Urinary bladder (tissue), 4 donors: ENCODE results near the gene FARS2. TPM values are rescaled to one million over a fixed set of nuclear protein-coding genes. Genes with fewer than 3 reads are reported as not detected.

Source experiments
- DNase-seq: peaks from one replicate; pipeline ENCODE4 v3.0.0-alpha.2; 2015; ENCODE audit errors: extremely low spot score
- H3K27ac ChIP-seq: one replicate; pipeline ENCODE4 v1.5.1; 2013; ENCODE audit warnings: low read depth, mild to moderate bottlenecking, moderate library complexity
- H3K36me3 ChIP-seq: one replicate; pipeline ENCODE4 v1.6.1; 2013; ENCODE audit warnings: mild to moderate bottlenecking, moderate library complexity; ENCODE audit not compliant: insufficient read depth
- H3K4me1 ChIP-seq: one replicate; pipeline ENCODE4 v1.6.1; 2013; ENCODE audit warnings: mild to moderate bottlenecking, moderate library complexity; ENCODE audit not compliant: insufficient read depth
- H3K4me3 ChIP-seq: one replicate; pipeline ENCODE4 v1.5.1; 2013; ENCODE audit warnings: low read depth, low read length
- WGBS: extraction: QIAGEN DNeasy Blood & Tissue Kit; methylation state at CpG from one replicate; pipeline ENCODE4 v1.1.7; 2013; 5-methylcytosine and 5-hydroxymethylcytosine counted together
- polyA plus RNA-seq: library from polyadenylated mRNA; stranded (reverse); fragments of 200-250 nt; gene quantifications from one replicate; pipeline ENCODE4 v1.2.3, GENCODE V29; 2013
- total RNA-seq: library from RNA; depleted of rRNA; stranded (reverse); fragments of >200 nt; gene quantifications from one replicate; pipeline ENCODE4 v1.2.3, GENCODE V29; 2014
- donor health status: healthy with polysubstance abuse.
- donor health status: healthy.

Gene FARS2
- total and polyA plus RNA-seq, 2 donors: 13.6 to 23.4 TPM

- Histone ChIP-seq H3K27ac (no peak overlapping the region), H3K4me1 (no peaks in the 10 kb centered on the region), H3K36me3 (no peaks in the 10 kb centered on the region), H3K4me3 (no peak overlapping the region)
- WGBS: 93% methylated on average over 6 of the region's 6 CpGs
- DNase-seq: no peak
Observed at GRCh38 chr6:5285081-5285480, 23.8 kb downstream of the FARS2 start.

- no peak for DNase-seq
- WGBS: 93% methylated on average over 5 of the region's 5 CpGs
- Histone ChIP-seq H3K27ac (no peak overlapping the region), H3K4me1 (no peaks in the 10 kb centered on the region), H3K36me3 (no peaks in the 10 kb centered on the region), H3K4me3 (no peak overlapping the region)
Observed at GRCh38 chr6:5285526-5285925, 24.2 kb downstream of the FARS2 start.

GRCh38 chr6:5286780-5287179 is 25.5 kb downstream of the FARS2 start:
- Histone ChIP-seq H3K4me1 (no peaks in the 10 kb centered on the region), H3K36me3 (no peaks in the 10 kb centered on the region), H3K4me3 (no peak overlapping the region), H3K27ac (no peak overlapping the region)
- WGBS: 91% methylated on average over 7 of the region's 7 CpGs
- DNase-seq: no peak

GRCh38 chr6:5287205-5287965 is 26.1 kb downstream of the FARS2 start:
- no peak overlapping the region for H3K4me3 ChIP-seq
- 63% methylated on average over 12 of the region's 12 CpGs for WGBS
- H3K36me3 ChIP-seq: no peaks in the 10 kb centered on the region
- no peaks in the 10 kb centered on the region for H3K4me1 ChIP-seq
- H3K27ac ChIP-seq: no peak overlapping the region
- no peak for DNase-seq

- peak overlapping the region; percentile 7 for H3K27ac ChIP-seq
- H3K36me3 ChIP-seq: no peaks in the 10 kb centered on the region
- no peak for DNase-seq
- no peak overlapping the region for H3K4me3 ChIP-seq
- WGBS: 74% methylated on average over 2 of the region's 2 CpGs
- no peaks in the 10 kb centered on the region for H3K4me1 ChIP-seq
Observed at GRCh38 chr6:5287966-5288297, 26.6 kb downstream of the FARS2 start.

- no peak for DNase-seq
- 97% methylated on average over 1 of the region's 1 CpG for WGBS
- Histone ChIP-seq H3K36me3 (no peaks in the 10 kb centered on the region), H3K4me1 (no peaks in the 10 kb centered on the region), H3K4me3 (no peak overlapping the region), H3K27ac (no peak overlapping the region)
Observed at GRCh38 chr6:5290097-5290496, 28.8 kb downstream of the FARS2 start.

- Histone ChIP-seq H3K27ac (no peak overlapping the region), H3K4me1 (no peaks in the 10 kb centered on the region), H3K4me3 (no peak overlapping the region), H3K36me3 (no peaks in the 10 kb centered on the region)
- DNase-seq: no peak
Observed at GRCh38 chr6:5290500-5290899, 29.2 kb downstream of the FARS2 start.

- no peak overlapping the region for H3K4me3 ChIP-seq
- DNase-seq: no peak
- 50% methylated on average over 1 of the region's 1 CpG for WGBS
Observed at GRCh38 chr6:5292154-5292553, 30.8 kb downstream of the FARS2 start.

GRCh38 chr6:5293692-5294091 is 32.4 kb downstream of the FARS2 start:
- DNase-seq: no peak
- Histone ChIP-seq H3K36me3 (no peaks in the 10 kb centered on the region), H3K4me3 (no peak overlapping the region), H3K27ac (no peak overlapping the region), H3K4me1 (no peaks in the 10 kb centered on the region)
- 89% methylated on average over 2 of the region's 2 CpGs for WGBS

More at GRCh38 chr6:5292154-5292553, 30.8 kb downstream of the FARS2 start:
- Histone ChIP-seq H3K27ac (no peak overlapping the region), H3K4me1 (no peaks in the 10 kb centered on the region), H3K36me3 (no peaks in the 10 kb centered on the region)

GRCh38 chr6:5294392-5295211 is 33.3 kb downstream of the FARS2 start:
- H3K36me3 ChIP-seq: no peaks in the 10 kb centered on the region
- no peaks in the 10 kb centered on the region for H3K4me1 ChIP-seq
- no peak overlapping the region for H3K4me3 ChIP-seq
- H3K27ac ChIP-seq: no peak overlapping the region
- no peak for DNase-seq
- WGBS: 87% methylated on average over 11 of the region's 11 CpGs

- WGBS: 49% methylated on average over 7 of the region's 7 CpGs
Observed at GRCh38 chr6:5295623-5296022, 34.3 kb downstream of the FARS2 start.

GRCh38 chr6:5300206-5300764 is 39.0 kb downstream of the FARS2 start:
- H3K4me3 ChIP-seq: no peak overlapping the region
- 77% methylated on average over 1 of the region's 1 CpG for WGBS

More at GRCh38 chr6:5295623-5296022, 34.3 kb downstream of the FARS2 start:
- Histone ChIP-seq H3K36me3 (no peaks in the 10 kb centered on the region), H3K4me3 (no peak overlapping the region), H3K27ac (no peak overlapping the region), H3K4me1 (no peaks in the 10 kb centered on the region)
- DNase-seq: no peak

GRCh38 chr6:5302220-5302946 is 41.1 kb downstream of the FARS2 start:
- no peak for DNase-seq
- no peak overlapping the region for H3K27ac ChIP-seq
- WGBS: 54% methylated on average over 10 of the region's 10 CpGs
- no peaks in the 10 kb centered on the region for H3K36me3 ChIP-seq
- no peak overlapping the region for H3K4me3 ChIP-seq
- no peaks in the 10 kb centered on the region for H3K4me1 ChIP-seq

More at GRCh38 chr6:5300206-5300764, 39.0 kb downstream of the FARS2 start:
- Histone ChIP-seq H3K27ac (no peak overlapping the region), H3K4me1 (no peaks in the 10 kb centered on the region), H3K36me3 (no peaks in the 10 kb centered on the region)
- DNase-seq: no peak
